Measurements from ENCODE around the gene APBA3.

The APBA3 gene

GRCh38 chr19:3748965-3749364 lies 12.5 kb downstream of the APBA3 start:
- no peak for DNase-seq (ENCODE audit: low spot score)

DNA sequence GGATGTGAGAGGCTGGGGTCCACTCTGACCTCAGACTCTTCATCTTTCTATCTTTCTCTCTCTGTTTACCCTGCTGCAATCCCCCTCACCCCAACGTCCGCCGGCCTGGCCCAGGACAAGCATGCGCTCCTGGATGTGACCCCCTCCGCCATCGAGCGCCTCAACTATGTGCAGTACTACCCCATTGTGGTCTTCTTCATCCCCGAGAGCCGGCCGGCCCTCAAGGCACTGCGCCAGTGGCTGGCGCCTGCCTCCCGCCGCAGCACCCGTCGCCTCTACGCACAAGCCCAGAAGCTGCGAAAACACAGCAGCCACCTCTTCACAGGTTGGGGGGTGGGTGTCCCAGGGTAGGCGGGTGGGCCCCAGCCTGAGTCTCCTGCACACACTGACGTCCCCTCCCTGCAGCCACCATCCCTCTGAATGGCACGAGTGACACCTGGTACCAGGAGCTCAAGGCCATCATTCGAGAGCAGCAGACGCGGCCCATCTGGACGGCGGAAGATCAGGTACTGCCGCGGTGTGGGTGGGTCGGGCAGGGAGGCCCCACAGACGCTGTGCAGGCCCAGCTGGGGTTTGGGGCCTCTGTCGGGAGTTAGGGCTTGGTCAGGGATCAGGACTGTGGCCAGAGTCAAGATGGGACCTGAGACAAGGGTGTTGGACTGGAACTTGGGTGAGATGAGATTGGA lies 15.0 kb downstream of the APBA3 start:
- no peak for DNase-seq (ENCODE audit: low spot score)

DNA sequence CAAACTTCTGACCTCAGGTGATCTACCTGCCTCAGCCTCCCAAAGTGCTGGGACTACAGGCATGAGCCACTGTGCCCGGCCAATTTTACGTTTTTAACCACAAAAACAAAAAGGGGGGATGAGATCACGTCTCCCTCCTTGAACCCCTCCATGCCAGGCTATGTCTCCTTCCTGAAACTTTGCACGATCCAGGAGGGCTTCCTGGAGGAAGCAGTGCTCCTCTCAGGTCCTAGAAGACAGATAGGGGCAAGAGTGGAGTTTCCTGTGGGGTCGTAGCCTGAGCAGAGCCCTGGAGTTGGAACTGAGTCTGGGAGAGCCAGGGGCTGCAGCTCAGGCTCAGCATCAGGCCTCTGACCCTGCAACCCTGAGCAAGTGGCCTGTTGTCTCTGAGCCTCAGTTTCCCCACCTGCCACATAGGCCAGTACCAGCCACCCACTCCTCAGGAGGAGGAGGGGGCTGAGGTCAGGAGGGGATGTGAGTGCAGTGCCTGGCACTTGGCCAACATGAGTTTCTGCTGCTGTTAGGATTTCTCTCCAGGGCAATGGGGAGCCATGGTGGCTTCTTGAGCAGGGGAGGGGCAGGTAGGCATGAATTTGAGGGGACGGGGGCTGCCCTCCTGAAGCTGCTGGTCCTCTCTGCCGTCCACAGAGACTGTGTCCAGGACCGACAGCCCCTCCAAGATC lies 16.0 kb downstream of the APBA3 start:
- DNase-seq (ENCODE audit: low spot score), result no peak

GRCh38 chr19:3743486-3743885 lies 18.0 kb downstream of the APBA3 start:
- no peak for DNase-seq (ENCODE audit: low spot score)

- DNase-seq (ENCODE audit: low spot score), result no peak
Measured at GRCh38 chr19:3740431-3740830, 21.1 kb downstream of the APBA3 start.

- no peak for DNase-seq (ENCODE audit: low spot score)
Measured at GRCh38 chr19:3738477-3739220, 22.8 kb downstream of the APBA3 start.

DNA sequence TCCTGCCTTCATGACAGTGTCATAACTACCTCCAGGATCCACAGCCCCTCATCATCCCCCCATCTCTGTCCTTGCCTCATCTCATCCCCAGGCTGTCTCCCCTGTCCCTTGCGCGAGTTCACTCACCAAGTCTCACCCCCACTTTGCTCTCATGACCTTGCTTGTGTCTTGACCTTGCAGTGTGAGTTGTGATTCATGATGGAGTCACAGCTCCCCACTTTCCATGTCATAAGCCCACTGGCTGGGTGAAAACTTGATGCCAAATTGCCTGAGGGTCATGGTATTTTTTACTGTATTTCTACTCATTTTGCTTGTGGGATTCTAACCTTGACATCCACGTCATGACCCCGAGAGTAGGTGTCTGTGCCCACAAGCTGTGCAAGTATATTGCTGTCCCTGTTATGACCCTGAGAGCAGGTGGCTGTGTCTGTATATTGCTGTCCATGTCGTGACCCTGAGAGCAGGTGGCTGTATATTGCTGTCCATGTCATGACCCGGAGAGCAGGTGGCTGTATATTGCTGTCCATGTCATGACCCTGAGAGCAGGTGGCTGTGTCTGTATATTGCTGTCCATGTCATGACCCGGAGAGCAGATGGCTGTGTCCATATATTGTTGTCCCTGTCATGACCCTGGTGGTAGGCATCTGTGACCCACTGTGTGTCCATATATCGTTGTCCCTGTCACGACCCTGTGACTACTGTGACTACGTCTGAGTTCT lies 23.8 kb downstream of the APBA3 start:
- DNase-seq (ENCODE audit: low spot score), result no peak

DNA sequence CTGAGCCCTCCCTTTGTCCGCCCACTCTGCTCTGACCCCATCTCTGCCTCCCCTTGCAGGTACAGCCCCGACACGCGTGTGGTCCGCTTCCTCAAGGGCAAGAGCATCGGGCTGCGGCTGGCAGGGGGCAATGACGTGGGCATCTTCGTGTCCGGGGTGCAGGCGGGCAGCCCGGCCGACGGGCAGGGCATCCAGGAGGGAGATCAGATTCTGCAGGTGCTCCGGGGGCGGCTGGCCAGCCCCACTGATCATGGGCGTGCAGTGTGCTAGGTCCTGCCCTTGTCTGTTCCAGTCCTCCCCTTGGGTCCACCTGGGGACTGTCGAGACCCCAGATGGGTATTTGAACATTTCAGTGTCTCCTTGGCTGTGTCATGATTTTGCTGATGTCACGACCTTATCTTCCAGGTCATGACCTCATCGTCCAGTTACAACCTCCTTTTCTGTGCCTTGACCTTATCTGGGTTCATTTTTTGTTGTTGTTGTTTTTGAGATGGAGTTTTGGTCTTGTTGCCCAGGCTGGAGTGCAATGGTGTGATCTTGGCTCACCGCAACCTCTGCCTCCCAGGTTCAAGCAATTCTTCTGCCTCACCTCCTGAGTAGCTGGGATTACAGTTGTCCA lies 25.3 kb downstream of the APBA3 start:
- no peak for DNase-seq (ENCODE audit: low spot score)

DNA sequence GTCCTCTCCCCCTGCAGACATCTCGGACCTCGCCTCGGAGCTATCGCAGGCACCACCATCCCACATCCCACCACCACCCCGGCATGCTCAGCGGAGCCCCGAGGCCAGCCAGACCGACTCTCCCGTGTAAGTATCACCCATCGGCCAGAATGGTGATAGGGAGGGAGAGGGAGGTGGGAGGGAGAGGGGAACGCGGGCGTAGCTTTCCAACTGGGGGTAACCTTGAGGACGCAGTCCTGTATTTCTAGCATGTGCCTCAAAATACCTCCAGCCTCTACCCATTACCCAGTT lies 27.2 kb downstream of the APBA3 start:
- no peak for DNase-seq (ENCODE audit: low spot score)

DNA sequence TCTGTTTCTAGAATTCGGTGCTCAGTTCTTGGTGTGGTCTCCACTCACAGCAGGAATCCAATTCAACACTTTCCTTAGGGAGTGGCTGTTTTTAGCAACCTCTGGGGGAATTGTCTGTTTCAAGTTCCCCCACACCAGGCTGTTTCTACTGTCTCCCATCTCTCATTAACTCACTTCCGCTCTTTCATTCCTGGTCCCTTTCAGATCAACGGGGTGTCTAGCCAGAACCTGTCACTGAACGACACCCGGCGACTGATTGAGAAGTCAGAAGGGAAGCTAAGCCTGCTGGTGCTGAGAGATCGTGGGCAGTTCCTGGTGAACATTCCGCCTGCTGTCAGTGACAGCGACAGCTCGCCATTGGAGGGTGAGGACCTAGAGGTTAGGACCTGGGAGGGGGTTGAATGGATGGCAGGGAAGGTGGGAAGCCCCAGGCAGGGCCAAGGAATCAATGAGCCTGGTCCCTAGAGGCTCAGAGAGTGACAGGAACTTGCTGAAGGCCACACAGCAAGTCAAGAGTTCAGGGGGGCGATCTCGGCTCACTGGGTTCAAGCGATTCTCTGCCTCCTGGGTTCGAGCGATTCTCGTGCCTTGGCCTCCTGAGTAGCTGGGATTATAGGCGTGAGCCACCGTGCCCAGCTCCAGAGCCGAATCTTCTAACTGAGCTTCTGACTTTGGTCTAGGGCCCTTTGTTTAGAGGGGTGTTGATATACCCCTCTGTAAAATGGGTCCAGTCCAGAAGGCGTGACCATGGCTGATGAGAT lies 27.8 kb downstream of the APBA3 start:
- DNase-seq (ENCODE audit: low spot score), result no peak

DNA sequence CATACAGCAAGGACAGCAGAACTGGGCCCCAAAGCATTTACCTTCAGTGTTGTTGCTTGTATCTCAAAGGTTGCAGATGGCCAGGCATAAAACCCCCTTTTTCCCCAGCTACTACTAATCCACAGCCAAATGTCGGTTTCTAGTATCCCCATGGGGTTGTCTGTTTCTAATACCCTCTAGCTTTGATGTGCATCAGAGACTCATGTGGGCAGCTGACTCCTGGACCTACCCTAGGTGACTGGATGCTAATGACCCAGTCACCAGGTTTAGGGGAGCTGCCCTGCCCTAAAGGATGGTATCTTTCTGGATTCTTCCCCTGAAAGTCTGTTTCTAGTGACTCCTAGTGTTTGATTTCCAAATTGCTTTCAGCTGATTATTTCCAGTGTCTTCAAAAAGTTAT lies 29.4 kb downstream of the APBA3 start:
- no peak for DNase-seq (ENCODE audit: low spot score)

- no peak for DNase-seq (ENCODE audit: low spot score)
Measured at GRCh38 chr19:3730457-3730958, 31.0 kb downstream of the APBA3 start.

- no peak for DNase-seq (ENCODE audit: low spot score)
Measured at GRCh38 chr19:3725640-3726310, 35.7 kb downstream of the APBA3 start.

DNA sequence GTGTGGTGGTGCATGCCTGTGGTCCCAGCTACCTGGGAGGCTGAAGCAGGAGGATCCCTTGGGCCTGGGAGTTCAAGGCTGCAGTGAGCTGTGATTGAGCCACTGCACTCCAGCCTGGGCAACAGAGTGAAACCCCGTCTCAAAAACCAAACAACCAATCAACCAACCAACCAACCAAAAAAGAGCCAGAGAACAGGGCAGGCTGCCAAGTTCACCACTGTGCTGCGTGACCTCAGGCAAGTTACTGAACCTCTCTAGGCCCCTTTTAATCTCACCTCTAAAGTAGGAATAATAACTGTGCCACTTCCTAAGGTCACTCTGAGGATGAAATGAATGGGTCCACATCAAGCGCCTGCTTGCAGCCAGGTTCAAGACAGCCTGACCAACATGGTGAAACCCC lies 36.4 kb downstream of the APBA3 start:
- no peak for DNase-seq (ENCODE audit: low spot score)

DNA sequence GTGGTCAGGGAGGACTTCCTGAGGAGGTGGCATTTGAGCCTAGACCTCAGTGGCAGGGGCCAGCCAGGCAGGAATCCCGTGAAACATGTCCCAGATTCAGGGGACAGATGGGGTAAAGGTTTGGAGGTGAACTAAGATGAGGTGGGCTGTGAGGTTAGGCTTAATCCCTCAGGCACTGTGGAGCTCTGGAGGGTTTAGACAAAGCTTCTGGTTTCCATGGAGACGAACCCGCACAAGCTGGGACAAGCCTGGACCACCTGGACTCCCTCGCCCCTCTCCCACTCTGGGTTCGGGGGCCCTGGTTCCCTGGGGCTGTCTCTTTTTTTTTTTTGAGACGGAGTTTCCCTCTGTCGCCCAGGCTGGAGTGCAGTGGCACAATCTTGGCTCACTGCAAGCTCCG lies 37.6 kb downstream of the APBA3 start:
- no peak for DNase-seq (ENCODE audit: low spot score)

- DNase-seq (ENCODE audit: low spot score), result no peak
Measured at GRCh38 chr19:3723110-3723488, 38.4 kb downstream of the APBA3 start.

DNA sequence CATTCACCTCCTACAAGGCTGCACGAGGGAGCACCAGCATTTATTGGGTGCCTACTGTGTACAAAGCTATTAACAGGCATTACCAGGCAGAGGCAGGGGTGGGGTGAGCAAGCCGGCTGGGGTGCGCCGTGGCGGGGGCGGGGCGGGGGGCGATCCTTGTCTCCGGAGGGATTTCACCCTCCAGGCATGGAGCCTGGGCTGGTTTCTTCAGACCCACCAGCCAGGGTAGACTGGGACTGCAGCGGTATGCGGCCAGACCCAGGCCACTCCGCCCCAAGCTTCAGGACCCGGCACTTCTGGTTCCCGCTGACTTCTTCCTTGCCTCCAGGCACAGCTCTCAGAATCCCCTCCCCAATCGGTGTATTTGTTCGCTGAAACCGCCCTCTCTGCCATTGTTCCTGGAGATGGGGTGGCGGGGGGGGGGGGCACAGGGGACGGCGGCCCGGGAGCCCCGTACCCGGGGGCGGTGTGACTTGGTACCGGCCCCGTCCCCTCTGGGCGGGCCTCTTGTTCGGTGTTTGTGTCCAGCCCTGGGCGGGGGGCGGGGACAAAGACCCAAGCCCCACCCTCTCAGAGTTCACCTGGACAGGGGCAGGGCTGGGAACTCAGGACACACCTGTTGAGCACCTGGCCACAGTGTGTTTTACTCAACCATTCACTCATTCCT lies 38.9 kb downstream of the APBA3 start:
- no peak for DNase-seq (ENCODE audit: low spot score)

GRCh38 chr19:3721887-3722442 lies 39.5 kb downstream of the APBA3 start:
- DNase-seq (ENCODE audit: low spot score), result no peak

- DNase-seq (ENCODE audit: low spot score), result no peak
Measured at GRCh38 chr19:3721131-3721886, 40.2 kb downstream of the APBA3 start.

All from putamen (tissue), 1 donor.